ENCODE results near the gene LDHAL6A.

Gene LDHAL6A

DNA sequence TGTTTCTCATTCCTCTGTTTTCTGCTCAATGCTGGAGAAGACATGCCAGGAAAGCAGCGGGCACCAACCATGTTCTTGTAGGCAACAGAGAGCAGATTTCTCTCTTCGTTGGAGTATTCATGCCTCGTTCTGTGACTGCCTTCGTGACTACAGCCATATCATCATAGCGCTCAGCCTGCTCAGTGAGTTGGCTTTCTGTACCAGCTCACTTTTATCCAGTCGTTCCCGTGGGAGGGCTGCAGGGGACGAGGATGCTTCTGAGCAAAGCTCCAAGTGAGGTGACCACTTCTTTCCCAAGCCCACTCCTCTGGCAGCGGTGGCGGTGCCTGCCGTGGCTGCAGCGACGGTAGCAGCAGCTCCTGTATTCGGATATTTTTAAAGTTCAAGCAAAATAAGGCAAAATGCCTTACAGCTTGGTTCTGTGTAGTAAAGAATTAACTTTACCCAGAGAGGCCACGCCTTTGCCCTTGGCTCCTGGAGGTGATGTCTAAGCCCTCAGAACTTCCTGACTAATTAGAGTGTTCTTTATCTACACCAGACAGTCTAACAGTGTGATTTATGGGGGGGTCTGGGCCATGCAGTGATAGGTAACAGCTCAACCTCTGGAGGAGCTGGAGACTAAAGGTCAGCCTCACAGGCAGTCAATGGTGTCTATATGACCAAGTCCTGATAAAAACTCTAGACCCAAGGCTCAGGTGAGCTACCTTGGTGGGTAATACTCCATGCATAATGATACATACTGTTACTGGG lies 35.3 kb downstream of the LDHAL6A start:
- no peak for DNase-seq

- DNase-seq: no peak
Measured at GRCh38 chr11:18491924-18492323, 36.3 kb downstream of the LDHAL6A start.

- no peak for DNase-seq
Measured at GRCh38 chr11:18492888-18493287, 37.2 kb downstream of the LDHAL6A start.

DNA sequence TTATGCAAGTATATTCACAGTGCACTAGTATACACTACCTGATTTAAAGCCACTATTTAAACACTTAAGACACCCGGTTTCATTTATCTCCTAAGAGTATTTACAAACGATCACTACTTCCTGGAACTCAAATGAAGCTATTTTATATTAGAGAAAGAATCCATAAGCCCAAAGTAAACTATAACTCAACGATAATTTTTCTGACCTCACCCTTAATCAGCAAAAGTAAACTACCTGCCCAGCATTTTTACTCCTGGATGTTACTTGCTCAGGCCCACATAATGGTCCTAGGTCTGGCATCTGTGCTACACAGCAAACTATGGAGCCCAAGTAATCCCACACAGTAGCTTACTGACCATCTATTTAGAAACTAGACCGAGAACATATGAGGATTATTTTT lies 37.7 kb downstream of the LDHAL6A start:
- no peak for DNase-seq

DNA sequence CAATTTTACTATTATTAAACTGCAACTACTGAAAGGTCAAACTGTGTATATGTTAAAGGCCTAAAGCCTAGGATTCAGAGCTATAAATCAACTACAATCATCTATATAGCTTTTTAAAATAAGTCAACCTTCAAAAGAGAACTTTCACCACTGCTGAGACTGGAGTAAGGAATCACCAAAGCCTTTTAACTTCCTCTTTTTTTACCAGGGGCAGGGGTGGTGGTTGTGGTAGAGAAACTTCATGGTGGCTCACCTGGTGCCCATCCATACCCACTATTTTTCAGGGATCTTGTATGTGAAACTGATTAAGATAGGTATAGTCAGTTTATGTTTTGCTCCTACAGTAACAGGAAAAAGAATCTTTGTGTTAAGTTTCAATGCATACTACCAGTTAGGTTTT lies 39.6 kb downstream of the LDHAL6A start:
- DNase-seq: no peak

GRCh38 chr11:18495703-18496102 lies 40.0 kb downstream of the LDHAL6A start:
- no peak for DNase-seq

DNA sequence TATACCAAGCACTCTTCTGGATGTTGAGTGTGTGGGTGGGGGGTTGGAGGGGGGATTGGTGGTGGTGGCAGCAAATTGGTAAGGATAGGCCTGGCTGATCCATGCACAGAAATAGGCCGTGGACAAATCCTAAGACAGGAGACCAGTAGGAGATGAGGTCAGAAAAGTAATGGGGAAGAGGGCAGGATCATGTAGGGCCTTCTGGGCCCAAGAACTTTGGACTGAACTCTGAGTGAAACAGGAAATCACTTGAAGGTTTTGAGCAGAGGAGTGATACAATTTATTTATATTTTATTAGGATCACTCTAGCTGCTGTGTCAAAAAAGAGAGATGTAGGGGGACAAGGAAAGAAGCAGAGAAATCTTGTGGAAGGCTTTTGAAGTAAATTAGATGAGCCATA lies 42.4 kb downstream of the LDHAL6A start:
- DNase-seq: no peak

- no peak for DNase-seq
Measured at GRCh38 chr11:18501629-18502028, 46.0 kb downstream of the LDHAL6A start.

GRCh38 chr11:18502352-18502751 lies 46.7 kb downstream of the LDHAL6A start:
- no peak for DNase-seq

GRCh38 chr11:18521122-18521521 lies 65.5 kb downstream of the LDHAL6A start:
- DNase-seq: no peak

DNA sequence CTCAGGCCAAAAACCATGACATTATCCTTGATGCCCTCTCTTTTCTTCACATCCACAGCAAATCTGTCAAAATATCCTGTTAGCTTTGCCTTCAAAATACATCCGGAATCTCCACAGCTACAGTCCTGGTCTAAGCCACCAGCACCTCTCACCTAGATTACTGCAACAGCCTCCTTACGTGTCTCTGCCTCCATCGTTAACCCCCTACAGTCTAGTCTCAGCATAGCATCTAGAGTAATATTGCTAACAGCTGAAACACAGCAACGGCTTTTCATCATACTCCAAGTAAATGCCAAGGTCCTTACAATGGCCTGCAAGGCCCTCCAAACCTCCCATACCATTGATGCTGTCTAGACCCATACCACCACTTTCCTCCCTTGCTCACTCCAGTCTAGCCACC lies 66.7 kb downstream of the LDHAL6A start:
- DNase-seq: no peak

GRCh38 chr11:18523084-18523483 lies 67.4 kb downstream of the LDHAL6A start:
- no peak for DNase-seq

DNA sequence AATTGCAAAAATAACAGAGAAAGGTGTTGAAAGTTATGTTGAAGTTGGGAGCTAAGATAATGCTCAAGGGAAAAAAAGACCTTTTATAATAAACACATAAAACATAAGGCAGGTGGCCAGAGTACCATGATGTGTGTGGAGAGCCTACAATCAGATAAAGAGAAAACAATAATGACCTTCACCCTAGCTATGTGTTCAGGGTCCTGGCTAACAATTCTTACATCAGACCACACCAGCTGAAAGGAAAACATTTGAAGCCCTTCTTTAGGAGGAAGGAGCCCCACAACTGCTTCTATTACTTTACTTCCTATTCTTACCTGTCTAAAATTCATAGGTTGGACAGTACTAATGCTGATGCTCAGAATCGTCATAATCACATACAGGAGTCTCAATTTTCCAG lies 68.6 kb downstream of the LDHAL6A start:
- DNase-seq: no peak

GRCh38 chr11:18526130-18526520 lies 70.5 kb downstream of the LDHAL6A start:
- no peak for DNase-seq

- DNase-seq: peak; percentile 93
Measured at GRCh38 chr11:18526521-18527296, 71.1 kb downstream of the LDHAL6A start, which contains the start of gene TSG101. Gene TSG101 (minus strand): TSS chr11:18526942. CDS start chr11:18526816, 126 bp downstream.

DNA sequence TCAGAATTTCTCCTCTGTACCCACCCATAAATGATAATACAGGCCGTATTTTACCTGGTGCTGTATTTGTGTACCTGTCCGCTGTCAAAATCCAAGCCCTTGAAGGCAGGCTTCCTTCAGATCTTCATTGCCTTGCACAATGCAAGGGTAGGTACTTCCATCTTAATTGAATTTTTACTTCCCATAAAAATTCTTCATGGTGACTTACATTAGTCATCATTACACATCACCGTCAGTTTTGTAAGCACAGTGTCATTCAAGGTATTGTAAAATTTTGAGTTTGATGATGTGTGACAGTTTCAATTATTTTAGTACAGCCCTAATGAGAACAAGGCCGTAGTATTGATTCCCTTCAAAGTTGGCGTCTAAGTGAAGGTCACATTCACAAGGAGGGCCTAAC lies 71.9 kb downstream of the LDHAL6A start:
- no peak for DNase-seq
